ENCODE results near the gene LPIN1.
A peak's percentile ranks its signal among the peaks of the same experiment; 100 is the strongest.

LPIN1 gene

DNA sequence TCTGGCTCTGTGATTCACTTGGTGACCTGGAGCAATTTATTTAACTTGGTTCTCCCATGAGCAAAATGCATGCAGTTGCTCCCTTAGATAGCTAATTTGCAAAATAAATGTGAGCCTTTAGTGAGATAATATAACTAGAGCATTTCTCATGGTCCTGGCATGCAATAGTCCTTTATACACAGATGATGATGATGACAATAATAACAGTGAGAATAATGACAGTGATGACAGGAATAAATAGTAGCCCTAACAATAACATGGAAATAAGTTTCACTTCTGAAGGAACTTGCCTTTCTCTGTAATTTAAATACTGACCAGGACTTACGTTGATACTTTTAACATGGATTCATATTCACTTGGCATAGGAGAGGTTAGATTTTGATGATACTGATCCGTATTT lies 49.2 kb downstream of the LPIN1 start:
- DNase-seq (no peak), ATAC-seq (no peak)
- Mint-ChIP-seq H3K27ac (no peak overlapping the region), H3K27me3 (no peaks in the 10 kb centered on the region), H3K9me3 (no peaks in the 10 kb centered on the region), H3K4me1 (no peaks in the 10 kb centered on the region), H3K4me3 (no peak overlapping the region)

DNA sequence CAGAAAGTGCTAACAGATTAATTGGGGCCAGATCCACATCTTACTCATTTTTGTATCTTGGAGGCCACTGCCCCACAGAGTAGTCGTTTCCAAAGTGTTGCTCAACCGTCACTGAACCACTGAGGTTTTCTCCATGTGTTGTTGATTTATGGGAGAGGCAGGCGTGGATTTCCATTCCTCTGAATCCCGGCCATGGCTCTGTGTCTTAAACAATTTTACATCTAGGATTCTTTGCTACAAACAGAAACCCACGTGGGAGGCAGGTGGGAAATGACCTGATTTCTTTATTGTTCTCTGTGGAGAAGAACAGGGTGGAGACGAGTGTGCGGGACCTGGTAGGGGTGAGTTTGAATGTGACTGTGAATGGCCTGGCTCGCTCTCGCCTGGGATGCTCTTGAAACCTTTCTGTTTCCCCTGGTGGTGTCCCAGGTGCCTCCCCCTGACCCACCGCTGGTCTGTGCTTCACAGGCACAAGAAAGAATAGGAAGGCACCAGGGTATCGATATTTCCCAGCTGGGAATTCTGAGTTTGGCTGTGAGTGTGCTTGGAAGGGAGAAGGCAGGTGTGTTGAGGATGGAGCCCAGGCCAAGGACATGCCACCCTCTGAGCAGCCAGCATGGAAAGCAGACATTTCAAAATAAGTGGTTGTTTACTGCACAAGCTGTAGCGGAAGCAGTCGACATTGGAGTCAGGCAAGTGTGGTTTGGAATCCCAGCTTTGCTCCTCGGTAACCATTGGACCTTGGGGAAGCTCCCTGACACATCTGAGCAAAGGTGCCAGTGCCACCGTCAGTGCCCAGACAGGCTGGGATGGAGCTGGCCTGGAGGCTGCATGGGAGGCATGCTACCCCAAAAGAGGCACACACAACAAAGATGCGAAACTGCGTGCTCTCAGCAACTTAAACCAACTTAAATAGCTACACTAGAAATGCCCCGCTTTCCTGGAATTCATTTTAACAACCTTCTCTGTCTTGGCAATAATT lies 50.0 kb downstream of the LPIN1 start:
- DNase-seq: no peak
- no peaks in the 10 kb centered on the region for H3K27me3 Mint-ChIP-seq

DNA sequence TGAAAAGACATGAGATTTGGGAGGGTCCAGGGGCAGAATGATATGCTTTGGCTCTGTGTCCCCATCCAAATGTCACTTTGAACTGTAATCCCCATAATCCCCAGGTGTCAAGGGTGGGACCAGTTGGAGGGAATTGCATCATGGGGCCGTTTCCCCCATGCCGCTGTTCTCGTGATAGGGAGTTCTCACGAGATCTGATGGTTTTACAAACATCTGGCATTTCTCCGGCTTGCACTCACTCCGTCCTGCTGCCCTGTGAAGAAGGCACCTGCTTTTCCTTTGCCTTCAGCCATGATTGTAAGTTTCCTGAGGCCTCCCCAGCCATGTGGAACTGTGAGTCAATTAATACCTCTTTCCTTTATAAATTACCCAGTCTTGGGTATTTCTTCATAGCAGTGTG lies 51.4 kb downstream of the LPIN1 start:
- ATAC-seq: no peak
- Mint-ChIP-seq H3K4me3 (no peak overlapping the region), H3K27ac (no peak overlapping the region), H3K4me1 (no peaks in the 10 kb centered on the region), H3K27me3 (no peaks in the 10 kb centered on the region), H3K9me3 (no peaks in the 10 kb centered on the region)
- no peak for DNase-seq

More for the DNA sequence above, 50.0 kb downstream of the LPIN1 start:
- peak overlapping the region in 1 of 2 donors; percentile 8 for H3K27ac Mint-ChIP-seq
- no peaks in the 10 kb centered on the region for H3K4me1 Mint-ChIP-seq
- H3K4me3 Mint-ChIP-seq: no peak overlapping the region
- no peaks in the 10 kb centered on the region for H3K9me3 Mint-ChIP-seq
- ATAC-seq: no peak

DNA sequence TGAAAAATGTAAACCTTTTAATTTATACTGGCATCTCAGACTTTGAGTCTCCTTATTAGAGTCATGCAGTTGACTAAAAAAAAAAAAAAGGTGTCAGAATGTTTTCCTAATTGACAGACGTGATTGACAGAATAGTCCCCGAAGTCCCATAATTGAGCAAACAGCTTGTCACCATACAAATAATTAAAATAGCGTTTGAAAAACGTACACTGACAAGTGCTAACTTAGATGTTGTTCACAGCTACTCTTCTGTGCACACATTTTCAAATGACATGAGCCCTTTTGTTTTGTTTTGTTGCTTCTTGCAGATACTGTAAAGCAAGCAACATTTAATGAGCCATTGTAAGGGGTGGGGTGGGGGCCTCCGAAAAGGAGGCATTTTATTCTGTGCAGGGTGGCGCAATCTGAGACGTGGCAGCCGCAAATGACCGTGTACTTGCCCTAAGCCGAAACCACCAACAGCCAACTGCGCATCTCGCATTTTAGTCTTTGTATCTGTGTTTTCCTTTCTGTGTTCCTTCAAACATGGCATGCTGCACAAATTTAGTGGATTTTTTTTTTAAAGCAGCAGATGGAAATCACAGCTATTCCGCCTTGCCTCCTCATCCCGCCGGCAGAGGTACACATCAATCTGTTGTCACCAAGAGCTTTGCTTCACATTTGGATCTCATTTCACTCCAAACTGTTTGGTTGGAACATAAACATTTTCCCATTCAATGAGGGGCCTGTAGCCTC lies 52.4 kb downstream of the LPIN1 start:
- no peak for ATAC-seq
- no peak overlapping the region for H3K4me3 Mint-ChIP-seq
- H3K27ac Mint-ChIP-seq: no peak overlapping the region
- no peaks in the 10 kb centered on the region for H3K9me3 Mint-ChIP-seq
- H3K27me3 Mint-ChIP-seq: no peaks in the 10 kb centered on the region
- no peaks in the 10 kb centered on the region for H3K4me1 Mint-ChIP-seq
- no peak for DNase-seq

DNA sequence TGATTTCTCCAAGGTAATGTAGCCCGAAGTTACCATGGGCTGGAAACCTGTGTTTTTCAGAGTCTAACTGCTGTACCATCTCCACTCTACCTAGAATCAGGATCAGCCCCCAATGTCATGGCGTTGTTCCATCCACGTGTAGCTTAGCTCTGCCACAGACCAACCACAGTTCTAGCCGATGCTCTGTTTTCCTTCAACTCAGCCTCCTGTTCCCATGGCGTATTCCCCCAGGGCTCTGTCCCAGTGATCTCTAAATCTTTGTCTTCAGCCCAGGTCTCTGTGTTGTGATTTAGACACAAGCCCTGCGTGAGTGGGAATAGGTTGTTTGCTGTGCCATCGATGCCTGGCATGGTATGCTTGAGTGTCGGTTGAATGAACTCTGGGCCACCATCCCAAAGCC lies 53.4 kb downstream of the LPIN1 start:
- Mint-ChIP-seq H3K4me1 (no peaks in the 10 kb centered on the region), H3K9me3 (no peaks in the 10 kb centered on the region), H3K4me3 (no peak overlapping the region), H3K27me3 (no peaks in the 10 kb centered on the region), H3K27ac (no peak overlapping the region)
- DNase-seq: no peak
- ATAC-seq: no peak

DNA sequence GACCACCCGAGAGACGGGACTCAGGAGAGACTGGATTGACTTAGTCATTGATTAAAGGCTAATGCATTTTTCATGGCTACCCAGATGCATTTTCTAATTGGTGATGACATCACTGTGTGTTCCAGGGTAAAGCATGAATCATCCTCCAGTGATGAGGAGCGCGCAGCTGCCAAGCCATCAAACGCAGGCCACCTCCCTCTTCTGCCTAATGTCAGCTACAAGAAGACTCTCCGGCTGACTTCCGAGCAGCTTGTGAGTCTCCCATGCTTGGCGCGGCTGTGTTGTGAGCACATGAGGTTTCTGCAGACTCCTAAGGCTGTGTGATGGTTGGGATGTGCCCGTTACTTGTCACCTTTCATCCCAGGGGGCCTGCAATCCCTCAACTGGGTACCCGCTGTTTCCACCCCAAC lies 56.4 kb downstream of the LPIN1 start:
- H3K4me3 Mint-ChIP-seq: no peak overlapping the region
- ATAC-seq: no peak
- DNase-seq: no peak
- peaks cover 11% of the 10 kb centered on the region for H3K4me1 Mint-ChIP-seq
- no peaks in the 10 kb centered on the region for H3K9me3 Mint-ChIP-seq
- H3K27ac Mint-ChIP-seq: no peak overlapping the region
- H3K27me3 Mint-ChIP-seq: no peaks in the 10 kb centered on the region

DNA sequence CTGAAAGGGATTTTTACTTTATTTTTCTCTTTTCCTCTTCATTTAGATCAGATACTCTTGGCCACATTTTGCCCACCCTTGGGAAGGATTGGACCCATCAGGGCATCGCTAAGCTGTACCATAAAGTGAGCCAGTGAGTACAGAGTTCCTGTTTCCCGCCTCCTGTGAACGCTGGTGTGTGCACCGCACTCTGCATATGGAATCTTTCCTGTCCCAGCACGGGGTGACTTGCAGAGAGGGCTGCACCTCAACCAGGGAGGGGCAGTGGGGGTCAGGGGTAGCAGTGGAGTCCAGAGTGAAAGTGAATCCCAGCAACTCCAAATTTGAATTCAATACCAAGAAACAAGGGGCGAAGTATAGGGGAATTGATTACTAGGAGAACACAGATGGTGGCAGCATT lies 58.6 kb downstream of the LPIN1 start:
- no peak for ATAC-seq
- Mint-ChIP-seq H3K27ac (peak overlapping the region in 1 of 2 donors; percentile 12), H3K4me1 (peaks cover 11% of the 10 kb centered on the region), H3K27me3 (no peaks in the 10 kb centered on the region), H3K4me3 (no peak overlapping the region), H3K9me3 (no peaks in the 10 kb centered on the region)
- DNase-seq: no peak

DNA sequence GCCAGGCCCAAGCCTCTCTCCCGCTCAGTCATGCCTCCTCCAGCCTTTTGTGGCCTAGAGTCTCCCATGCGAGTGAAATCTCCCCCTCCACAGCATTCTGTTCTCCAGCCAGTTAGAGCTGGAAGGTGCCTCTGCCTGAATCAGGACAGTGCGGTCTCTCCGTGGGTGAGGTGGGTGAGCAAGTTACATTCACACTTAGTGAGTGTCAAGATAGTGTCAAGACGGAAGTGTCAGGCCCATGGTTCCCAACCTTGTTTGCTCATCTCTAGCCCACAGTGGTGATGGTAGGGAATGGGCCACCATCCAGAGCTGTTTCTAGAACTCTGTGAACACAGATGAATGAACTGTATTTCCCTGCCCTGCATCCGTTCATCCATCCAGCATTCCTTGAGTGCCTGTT lies 59.5 kb downstream of the LPIN1 start:
- H3K4me1 Mint-ChIP-seq: peaks cover 11% of the 10 kb centered on the region
- no peak for ATAC-seq
- no peaks in the 10 kb centered on the region for H3K27me3 Mint-ChIP-seq
- H3K9me3 Mint-ChIP-seq: no peaks in the 10 kb centered on the region
- no peak overlapping the region for H3K4me3 Mint-ChIP-seq
- peak overlapping the region in 1 of 2 donors; percentile 21 for H3K27ac Mint-ChIP-seq
- DNase-seq: no peak

DNA sequence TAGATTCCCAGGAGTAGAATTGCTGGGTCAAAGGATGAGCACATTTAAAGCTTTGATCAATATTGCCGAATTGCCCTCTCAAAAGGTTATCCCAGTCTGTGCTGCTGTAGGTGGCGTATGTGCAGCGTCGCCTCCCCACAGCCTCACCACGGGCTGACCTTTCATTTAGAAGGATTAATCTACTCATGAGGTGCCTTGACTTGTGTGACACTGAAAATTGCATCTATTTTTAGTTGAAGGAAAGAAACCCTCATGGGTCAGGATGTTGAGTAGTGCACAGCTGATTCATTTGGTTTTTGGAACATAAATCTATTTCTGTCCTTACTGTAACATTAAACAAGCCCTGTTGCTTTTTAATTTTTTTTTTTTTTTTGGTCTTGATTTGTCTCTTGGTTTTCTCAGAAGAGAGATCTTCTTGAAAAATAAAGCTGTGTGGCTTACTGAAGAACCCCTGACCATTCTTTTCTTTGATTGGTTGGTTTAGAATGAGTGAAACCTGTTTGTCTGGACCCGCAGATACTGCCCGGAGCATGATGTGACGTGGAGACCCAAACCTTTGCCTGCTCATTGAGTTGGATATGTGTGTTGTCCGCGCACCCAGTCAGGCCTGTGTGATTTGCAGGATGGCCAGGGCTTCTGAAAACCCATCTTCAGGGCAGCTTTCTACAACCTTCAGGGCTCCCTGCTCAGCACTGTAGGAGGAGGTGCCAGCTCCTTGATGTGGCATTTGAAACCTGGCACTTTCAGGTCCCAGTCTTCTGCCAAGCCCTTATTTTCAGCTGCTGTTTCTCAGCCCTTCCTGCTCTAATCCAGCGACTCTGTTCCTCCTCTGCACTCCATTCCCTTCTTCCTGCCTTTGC lies 61.0 kb downstream of the LPIN1 start:
- Mint-ChIP-seq H3K9me3 (no peaks in the 10 kb centered on the region), H3K4me1 (peaks cover 11% of the 10 kb centered on the region), H3K27ac (peak overlapping the region in 1 of 2 donors; percentile 16), H3K27me3 (no peaks in the 10 kb centered on the region), H3K4me3 (no peak overlapping the region)
- ATAC-seq (peak; percentile 45), DNase-seq (no peak)

DNA sequence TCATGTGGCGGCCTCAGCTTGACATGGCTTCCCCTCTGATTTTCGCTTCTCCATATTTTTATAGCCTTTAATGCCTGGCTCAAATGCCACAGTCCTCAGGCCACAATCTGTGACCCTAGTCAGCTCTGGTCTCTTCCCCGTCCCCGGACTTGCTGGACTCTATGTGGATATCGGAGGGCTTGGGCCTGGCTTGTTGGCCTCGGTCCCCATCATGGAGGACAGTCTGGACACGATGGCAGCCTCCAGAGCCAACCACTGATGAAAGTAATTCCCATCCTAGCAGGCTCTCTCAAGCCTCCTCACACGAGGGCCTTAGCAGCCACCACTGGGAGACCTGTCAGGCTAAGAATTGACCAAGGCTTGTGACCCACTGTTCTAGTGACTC lies 61.6 kb downstream of the LPIN1 start:
- no peaks in the 10 kb centered on the region for H3K27me3 Mint-ChIP-seq
- H3K4me3 Mint-ChIP-seq: no peak overlapping the region
- H3K4me1 Mint-ChIP-seq: peaks cover 11% of the 10 kb centered on the region
- DNase-seq (no peak), ATAC-seq (no peak)
- no peaks in the 10 kb centered on the region for H3K9me3 Mint-ChIP-seq
- H3K27ac Mint-ChIP-seq: peak overlapping the region in 1 of 2 donors; percentile 16

DNA sequence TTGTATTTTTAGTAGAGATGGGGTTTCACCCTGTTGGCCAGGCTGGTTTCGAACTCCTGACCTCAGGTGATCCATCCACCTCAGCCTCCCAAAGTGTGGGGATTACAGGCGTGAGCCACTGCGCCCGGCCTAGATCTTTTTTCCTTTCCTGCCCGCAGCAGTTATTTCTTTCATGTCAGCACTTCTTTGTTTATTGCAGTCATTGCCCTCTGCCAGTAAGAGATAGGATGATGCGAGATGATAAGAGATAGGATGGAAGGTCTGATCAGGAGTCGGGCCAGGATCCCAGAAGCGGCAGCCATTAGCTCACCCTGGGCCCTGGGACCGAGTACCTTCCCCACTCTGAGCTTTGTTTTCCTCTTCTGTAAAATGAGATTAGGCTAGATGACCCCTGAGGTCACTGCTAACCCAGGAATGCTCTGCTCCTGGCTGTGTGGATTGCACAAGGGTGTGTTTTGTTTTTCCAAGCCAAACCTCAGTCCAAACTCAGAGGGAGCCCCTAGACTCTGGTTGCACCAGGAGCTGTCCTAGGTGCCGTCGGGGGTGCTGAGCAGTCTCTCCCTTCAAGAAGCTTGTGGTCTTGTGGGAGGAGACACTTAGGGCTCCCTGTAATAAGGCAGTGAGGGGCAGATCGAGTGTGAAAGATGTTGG lies 63.3 kb downstream of the LPIN1 start:
- Mint-ChIP-seq H3K9me3 (no peaks in the 10 kb centered on the region), H3K27ac (no peak overlapping the region), H3K4me3 (no peak overlapping the region), H3K4me1 (peaks cover 11% of the 10 kb centered on the region), H3K27me3 (no peaks in the 10 kb centered on the region)
- DNase-seq (no peak), ATAC-seq (no peak)

DNA sequence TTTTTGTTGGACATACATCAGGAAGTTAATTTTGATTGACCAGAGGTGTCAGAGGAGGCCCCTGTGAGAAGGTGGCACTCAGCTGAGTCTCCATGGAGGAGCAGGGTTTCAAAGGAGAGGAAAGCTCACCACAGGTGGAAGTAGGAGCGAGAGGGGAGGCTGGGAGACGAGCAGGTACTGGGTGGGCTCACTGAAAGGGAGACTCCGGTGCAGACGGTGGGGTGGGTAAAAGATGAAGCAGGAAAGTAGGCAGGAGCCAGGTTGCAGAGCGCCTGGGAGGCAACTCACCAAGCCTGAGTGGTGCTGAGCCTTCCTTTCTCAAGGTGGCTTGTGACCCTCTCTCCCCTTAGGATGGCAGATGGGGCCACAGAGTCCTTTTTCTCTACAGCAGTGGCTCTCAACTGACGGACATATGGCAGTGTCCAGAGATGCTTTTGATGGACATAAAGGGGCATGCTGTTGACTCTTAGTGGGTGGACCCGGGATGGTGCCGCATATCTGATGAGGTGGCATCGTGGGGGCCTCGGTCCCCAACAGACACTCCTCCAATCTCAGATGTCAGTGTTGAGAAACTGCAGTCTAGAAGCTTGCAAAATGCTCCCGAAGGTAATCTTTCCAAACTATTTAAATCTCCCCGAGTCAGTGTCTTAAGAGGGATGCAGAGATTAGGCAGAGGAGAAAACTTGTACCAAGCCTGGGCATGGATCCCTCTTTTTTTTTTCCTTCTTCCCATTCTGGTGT lies 64.0 kb downstream of the LPIN1 start:
- ATAC-seq (no peak), DNase-seq (no peak)
- H3K4me3 Mint-ChIP-seq: no peak overlapping the region
- no peaks in the 10 kb centered on the region for H3K9me3 Mint-ChIP-seq
- H3K4me1 Mint-ChIP-seq: peaks cover 11% of the 10 kb centered on the region
- no peaks in the 10 kb centered on the region for H3K27me3 Mint-ChIP-seq
- H3K27ac Mint-ChIP-seq: no peak overlapping the region

DNA sequence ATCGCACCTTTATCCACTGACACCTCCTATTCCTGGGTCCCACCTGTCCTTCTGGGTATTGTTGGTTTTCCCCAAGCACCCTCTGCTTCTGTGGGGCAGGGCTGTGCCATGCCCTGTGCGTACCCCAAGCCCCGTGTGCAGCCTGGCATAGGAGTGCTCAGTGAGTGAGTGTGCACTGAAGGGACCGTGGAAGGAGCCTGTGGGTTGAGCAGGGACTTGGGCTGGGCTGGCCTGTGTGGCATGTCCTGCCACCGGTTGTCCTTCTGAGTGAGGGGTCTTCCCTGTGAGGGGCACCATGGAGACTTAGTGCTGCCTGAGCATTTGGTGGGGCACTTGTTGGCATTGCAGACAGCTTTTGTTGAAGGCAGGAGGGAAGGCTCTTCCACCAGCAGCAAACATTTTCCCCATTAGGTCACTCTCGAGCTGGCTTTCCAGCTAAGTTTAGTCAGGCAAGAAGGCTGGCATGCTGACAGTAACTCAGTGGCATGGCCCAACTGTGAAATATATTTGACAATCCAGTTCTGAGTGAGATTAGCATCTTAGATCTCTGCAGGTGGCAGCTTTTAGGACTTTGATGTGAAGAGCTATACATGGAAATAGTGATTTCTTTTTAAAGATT lies 64.7 kb downstream of the LPIN1 start:
- Mint-ChIP-seq H3K27me3 (no peaks in the 10 kb centered on the region), H3K27ac (no peak overlapping the region), H3K9me3 (no peaks in the 10 kb centered on the region), H3K4me3 (no peak overlapping the region), H3K4me1 (peaks cover 7% of the 10 kb centered on the region)
- DNase-seq: no peak
- ATAC-seq: no peak
